Body of pancreas (tissue), 4 donors: ENCODE measurements around the gene MMP17.

Source experiments
- POLR2A ChIP-seq, 3 donors: fragments of 450-650 bp; IDR thresholded peaks; one replicate each; pipeline ENCODE4 v1.6.1; 2016; ENCODE audit warnings: antibody characterized with exemption in 3 of 3, mild to moderate bottlenecking in 2 of 3
- TF ChIP-seq, protein P1 (sequence below), 7 experiments: fragments of 450-650 bp in 4 of 7; fragments of 200-600 bp in 3 of 7; sonication (generic) in 3 of 7; IDR thresholded peaks; one replicate each; pipeline ENCODE4 v1.5.1; 2016 to 2019; ENCODE audit warnings: antibody characterized with exemption in 7 of 7

DNA sequence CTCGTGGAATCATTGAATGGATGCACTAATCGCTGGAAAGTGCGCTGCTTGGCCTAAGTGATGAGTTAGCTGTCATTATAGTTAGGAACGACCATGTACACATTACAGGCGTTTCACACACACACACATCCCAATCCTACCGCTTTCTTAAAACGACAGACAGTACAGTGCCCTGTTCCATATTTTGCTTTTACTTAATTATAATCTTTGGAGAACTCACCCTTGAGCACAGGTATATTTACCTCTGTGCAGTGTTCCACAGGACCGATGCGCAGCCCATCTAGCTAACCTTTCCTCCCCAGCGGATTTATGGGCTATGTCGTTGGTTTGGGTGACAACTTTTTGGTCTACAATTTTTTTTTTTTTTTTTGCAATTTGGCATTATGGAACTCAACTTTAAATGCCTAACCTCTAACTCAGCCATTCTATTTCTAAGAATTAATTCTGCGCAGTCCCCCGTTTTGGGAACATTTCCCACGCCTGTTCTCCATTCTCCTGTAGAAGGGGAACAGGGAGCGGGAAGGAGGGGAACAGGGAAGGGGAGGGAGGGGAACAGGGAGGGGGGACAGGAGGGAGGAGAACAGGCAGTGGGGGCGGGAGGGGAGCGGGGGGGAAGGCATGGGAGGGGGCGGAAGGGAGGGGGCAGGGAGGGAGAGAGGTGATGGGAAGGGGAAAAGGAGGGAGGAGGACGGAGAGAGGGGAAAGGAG is 65.6 kb downstream of the MMP17 start:
- TF ChIP-seq, protein P1, sequence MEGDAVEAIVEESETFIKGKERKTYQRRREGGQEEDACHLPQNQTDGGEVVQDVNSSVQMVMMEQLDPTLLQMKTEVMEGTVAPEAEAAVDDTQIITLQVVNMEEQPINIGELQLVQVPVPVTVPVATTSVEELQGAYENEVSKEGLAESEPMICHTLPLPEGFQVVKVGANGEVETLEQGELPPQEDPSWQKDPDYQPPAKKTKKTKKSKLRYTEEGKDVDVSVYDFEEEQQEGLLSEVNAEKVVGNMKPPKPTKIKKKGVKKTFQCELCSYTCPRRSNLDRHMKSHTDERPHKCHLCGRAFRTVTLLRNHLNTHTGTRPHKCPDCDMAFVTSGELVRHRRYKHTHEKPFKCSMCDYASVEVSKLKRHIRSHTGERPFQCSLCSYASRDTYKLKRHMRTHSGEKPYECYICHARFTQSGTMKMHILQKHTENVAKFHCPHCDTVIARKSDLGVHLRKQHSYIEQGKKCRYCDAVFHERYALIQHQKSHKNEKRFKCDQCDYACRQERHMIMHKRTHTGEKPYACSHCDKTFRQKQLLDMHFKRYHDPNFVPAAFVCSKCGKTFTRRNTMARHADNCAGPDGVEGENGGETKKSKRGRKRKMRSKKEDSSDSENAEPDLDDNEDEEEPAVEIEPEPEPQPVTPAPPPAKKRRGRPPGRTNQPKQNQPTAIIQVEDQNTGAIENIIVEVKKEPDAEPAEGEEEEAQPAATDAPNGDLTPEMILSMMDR (IDR thresholded peaks at IDR 0.05): no peak
- TF ChIP-seq POLR2A (IDR thresholded peaks at IDR 0.05): no peak
